ENCODE results near the gene AKAIN1. TPM values are rescaled to one million over a fixed set of nuclear protein-coding genes. Genes with fewer than 3 reads are reported as not detected.

AKAIN1 gene
- total RNA-seq, 1 donor from 2014 or later: not detected

- intact Hi-C loops (cut with DNase I): no loop called here
- DNase-seq (ENCODE audit: low spot score) (no peak), ATAC-seq (no peak)
Observed at GRCh38 chr18:5166606-5167280, 30.3 kb downstream of the AKAIN1 start.

- ATAC-seq (no peak), DNase-seq (ENCODE audit: low spot score) (no peak)
- intact Hi-C loops (cut with DNase I): no loop called here
Observed at GRCh38 chr18:5164903-5165302, 32.2 kb downstream of the AKAIN1 start.

DNA sequence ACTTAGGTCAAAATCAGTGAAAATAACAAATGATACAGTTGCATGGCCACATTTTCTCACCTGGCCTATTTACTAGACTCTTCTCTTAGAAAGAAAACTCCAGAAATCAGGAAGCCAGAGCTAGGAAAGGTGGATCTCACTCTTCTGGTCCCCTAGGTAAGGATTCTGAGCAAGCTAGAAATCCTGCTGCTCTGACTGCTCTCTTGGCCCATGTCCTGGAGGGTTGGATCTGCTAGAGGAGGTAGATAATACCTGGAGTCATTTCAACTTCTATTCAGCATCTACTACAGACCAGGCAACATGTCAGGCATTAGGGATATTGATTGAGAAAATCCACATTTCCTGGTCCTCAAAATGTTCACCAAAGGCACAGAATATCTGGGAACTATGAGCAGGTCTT lies 34.9 kb downstream of the AKAIN1 start:
- DNase-seq (ENCODE audit: low spot score) (no peak), ATAC-seq (no peak)
- intact Hi-C loops (cut with DNase I): no loop called here

DNA sequence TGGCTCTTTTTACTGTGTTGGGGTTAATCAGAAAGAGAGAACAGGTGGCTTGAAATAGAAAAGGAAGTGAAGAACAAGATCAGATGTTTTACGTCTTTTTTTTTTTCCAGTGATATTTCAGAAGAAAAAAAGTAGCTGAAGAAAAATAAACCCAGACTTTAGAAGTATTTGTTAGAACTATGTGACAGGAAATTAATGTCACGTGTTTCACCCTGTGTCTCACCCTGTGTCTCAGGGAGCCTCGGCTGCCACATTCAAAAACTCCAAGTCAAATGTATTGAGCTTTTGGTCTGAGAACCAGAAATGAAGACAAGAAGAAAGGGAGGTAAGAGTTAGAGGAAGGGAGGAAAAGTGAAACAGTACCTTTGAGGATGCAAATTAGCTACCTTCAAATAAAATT lies 38.0 kb downstream of the AKAIN1 start:
- intact Hi-C loops (cut with DNase I): no loop called here
- no peak for DNase-seq (ENCODE audit: low spot score)
- no peak for ATAC-seq

GRCh38 chr18:5158587-5158986 lies 38.5 kb downstream of the AKAIN1 start:
- no peak for ATAC-seq
- intact Hi-C loops (cut with DNase I): no loop called here

DNA sequence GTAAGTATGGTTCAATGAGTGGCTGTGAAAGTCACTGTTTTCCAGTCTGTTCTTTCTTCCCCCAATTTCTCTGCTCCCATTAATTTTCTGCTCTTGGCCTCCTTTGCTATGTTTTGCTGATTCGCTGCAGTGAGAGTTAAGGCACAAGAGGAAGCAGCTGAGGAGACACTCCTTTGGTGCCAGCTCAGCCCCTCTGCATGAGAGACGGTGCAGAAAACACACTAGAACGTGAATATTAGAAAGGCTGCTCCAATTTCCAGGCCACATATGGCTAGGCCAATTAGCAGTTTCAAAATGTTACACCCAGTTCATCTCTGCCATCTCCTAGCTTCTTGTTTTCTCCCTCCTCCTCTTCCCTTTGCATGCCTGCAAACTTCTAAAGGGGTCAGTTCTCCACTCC lies 38.9 kb downstream of the AKAIN1 start:
- intact Hi-C loops (cut with DNase I): no loop called here
- no peak for ATAC-seq
- no peak for DNase-seq (ENCODE audit: low spot score)

More at GRCh38 chr18:5158587-5158986, 38.5 kb downstream of the AKAIN1 start:
- DNase-seq (ENCODE audit: low spot score): no peak

DNA sequence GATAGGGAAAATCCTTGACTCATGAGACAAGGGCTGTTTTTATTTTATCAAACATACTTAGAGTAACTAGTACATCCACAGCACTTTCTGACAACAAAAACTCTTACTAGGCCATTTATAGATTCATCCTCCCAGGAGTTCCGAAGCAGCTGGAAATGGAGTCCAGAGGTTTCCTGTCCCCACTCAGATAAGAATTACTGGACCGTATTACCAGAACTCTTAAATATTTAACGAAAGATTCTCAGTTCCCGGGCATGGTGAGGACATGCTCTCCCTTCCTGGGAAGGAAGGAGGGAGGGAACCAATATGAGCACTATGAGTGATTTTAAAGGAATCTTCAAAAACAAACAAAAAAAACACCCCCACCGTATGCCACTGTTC lies 41.2 kb downstream of the AKAIN1 start:
- DNase-seq (ENCODE audit: low spot score) (no peak), ATAC-seq (no peak)
- intact Hi-C loops (cut with DNase I): no loop called here

GRCh38 chr18:5155218-5155906 lies 41.7 kb downstream of the AKAIN1 start:
- ATAC-seq (no peak), DNase-seq (ENCODE audit: low spot score) (no peak)
- intact Hi-C loops (cut with DNase I): no loop called here

GRCh38 chr18:5152343-5153020 lies 44.6 kb downstream of the AKAIN1 start:
- DNase-seq (ENCODE audit: low spot score): no peak
- no peak for ATAC-seq
- intact Hi-C loops (cut with DNase I): no loop called here

- ATAC-seq (no peak), DNase-seq (ENCODE audit: low spot score) (no peak)
- intact Hi-C loops (cut with DNase I): no loop called here
Observed at GRCh38 chr18:5150894-5151293, 46.2 kb downstream of the AKAIN1 start.

GRCh38 chr18:5146093-5146492 lies 51.0 kb downstream of the AKAIN1 start:
- no peak for ATAC-seq
- intact Hi-C loops (cut with DNase I): no loop called here
- DNase-seq (ENCODE audit: low spot score): no peak

GRCh38 chr18:5145168-5145825 lies 51.8 kb downstream of the AKAIN1 start:
- ATAC-seq: no peak
- intact Hi-C loops (cut with DNase I): no loop called here
- DNase-seq (ENCODE audit: low spot score): no peak

DNA sequence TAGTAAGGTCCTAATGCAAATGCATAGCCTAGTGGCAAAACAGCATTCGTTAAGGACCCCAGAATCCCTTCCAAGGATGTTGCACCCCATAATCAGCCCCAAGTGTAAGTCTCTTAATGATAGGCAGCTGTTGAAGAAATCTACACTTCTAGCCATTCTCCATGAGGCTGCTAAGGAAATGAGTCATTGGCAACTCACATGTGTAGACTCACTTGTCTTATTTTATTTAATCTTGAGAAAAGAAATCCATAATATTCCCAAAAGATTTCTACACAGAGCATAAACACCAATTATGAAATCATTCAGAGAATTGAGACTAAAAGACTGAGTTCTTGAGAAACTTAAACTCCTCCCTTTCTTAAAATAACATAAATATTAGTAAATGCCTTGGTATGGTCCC lies 52.4 kb downstream of the AKAIN1 start:
- ATAC-seq: no peak
- no peak for DNase-seq (ENCODE audit: low spot score)
- intact Hi-C loops (cut with DNase I): no loop called here

GRCh38 chr18:5142859-5143258 lies 54.2 kb downstream of the AKAIN1 start:
- intact Hi-C loops (cut with DNase I): no loop called here

DNA sequence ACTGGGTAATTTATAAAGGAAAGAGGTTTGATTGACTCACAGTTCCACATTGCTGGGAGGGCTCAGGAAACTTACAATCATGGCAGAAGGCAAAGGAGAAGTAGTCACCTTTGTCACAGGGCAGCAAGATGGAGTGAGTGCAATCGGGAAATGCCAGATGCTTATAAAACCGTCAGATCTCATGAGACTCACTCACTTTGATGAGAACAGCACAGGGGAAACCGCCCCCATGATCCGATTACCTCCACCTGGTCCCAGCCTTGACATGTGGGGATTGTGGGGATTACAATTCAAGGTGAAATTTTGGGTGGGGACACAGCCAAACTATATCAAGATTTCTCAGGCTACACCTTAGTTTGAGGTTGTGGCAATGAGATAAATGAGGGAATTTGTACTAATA lies 54.9 kb downstream of the AKAIN1 start:
- DNase-seq (ENCODE audit: low spot score) (no peak), ATAC-seq (no peak)
- intact Hi-C loops (cut with DNase I): no loop called here

More at GRCh38 chr18:5142859-5143258, 54.2 kb downstream of the AKAIN1 start:
- DNase-seq (ENCODE audit: low spot score): no peak
- ATAC-seq: no peak

DNA sequence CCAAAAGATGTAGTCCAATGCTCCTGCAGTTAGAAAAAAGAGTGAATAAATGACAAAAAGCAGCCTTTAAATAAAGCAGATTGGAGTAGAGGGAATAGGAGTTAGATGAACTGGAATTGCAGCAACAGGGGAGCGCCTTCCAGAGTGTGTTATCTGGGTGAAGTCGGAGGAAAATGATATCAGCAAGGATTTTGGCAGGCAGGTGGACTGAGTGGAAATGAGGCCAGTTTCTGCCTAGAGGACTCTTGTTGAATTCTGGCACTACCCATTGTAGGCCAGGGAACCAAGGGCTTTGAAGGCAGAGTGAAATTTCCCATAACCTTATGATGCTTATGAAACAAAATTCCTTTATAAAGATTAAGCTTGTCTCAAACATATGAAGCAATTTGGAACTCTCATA lies 59.8 kb downstream of the AKAIN1 start:
- ATAC-seq (no peak), DNase-seq (ENCODE audit: low spot score) (no peak)
- intact Hi-C loops (cut with DNase I): no loop called here

GRCh38 chr18:5132987-5133386 lies 64.1 kb downstream of the AKAIN1 start:
- DNase-seq (ENCODE audit: low spot score): no peak

DNA sequence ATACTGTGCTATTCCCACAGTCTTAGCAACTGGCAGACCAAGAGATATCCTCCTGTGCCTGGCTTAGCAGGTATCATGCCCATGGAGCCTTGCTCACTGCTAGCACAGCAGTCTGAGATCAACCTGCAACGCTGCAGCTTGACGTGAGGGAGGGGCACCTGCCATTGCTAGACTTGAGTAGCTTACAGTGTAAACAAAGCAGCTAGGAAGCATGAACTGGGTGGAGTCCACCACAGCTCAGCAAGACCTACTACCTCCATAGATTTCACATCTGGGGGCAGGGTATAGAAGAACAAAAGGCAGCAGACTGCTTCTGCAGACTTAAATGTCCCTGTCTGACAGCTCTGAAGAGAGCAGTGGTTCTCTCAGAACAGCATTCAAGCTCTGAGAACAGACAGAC lies 74.8 kb downstream of the AKAIN1 start:
- intact Hi-C loops (cut with DNase I): no loop called here
- no peak for DNase-seq (ENCODE audit: low spot score)
- no peak for ATAC-seq

More at GRCh38 chr18:5132987-5133386, 64.1 kb downstream of the AKAIN1 start:
- ATAC-seq: no peak
- intact Hi-C loops (cut with DNase I): no loop called here

- DNase-seq (ENCODE audit: low spot score) (no peak), ATAC-seq (no peak)
- intact Hi-C loops (cut with DNase I): no loop called here
Observed at GRCh38 chr18:5110266-5110665, 86.8 kb downstream of the AKAIN1 start.

DNA sequence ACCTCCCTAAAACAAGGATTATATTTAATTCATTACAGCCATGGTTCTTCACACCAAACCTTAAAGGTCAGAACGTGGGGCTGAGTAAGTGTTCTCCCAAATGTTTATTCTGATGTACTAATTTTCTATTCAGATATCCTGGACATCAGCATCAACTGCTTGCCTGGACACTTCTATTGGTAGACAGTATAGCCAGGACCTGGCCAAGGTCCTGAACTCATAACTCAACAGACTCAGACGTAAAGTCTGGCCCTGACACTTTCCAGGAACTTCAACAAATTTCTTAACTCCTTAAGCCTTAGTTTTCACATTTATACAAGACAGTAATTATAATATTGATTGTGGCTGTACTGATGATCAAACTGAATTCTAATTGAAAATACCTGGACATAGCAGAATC lies 89.1 kb downstream of the AKAIN1 start:
- intact Hi-C loops (cut with DNase I): no loop called here
- no peak for ATAC-seq
- DNase-seq (ENCODE audit: low spot score): no peak

Measured in sciatic nerve (tissue), 2 donors.